Caki2 (cell line): ENCODE data around the gene AIMP2. TPM values are rescaled to one million over a fixed set of nuclear protein-coding genes. Genes with fewer than 3 reads are reported as not detected.

Experiments
- DNase-seq: peaks from one replicate; pipeline ENCODE4 v3.0.0-alpha.2; 2015; ENCODE audit warnings: low read depth
- in situ Hi-C: cut with HindIII; loops from 2 replicates; pipeline ENCODE4 v1.10.0; 2016; ENCODE audit warnings: low sequenced_read_pairs, low pct_unique_long_range_greater_than_20kb, mixed read lengths
- total RNA-seq: library from RNA; depleted of rRNA; stranded (reverse); fragments of >200 nt; shearing (Covaris generic); gene quantifications from 2 replicates; pipeline ENCODE4 v1.2.3, GENCODE V29; 2014; ENCODE audit warnings: low replicate concordance; rRNA removed

Gene AIMP2
- total RNA-seq, 1 experiment from 2014 or later: 138 TPM

DNA sequence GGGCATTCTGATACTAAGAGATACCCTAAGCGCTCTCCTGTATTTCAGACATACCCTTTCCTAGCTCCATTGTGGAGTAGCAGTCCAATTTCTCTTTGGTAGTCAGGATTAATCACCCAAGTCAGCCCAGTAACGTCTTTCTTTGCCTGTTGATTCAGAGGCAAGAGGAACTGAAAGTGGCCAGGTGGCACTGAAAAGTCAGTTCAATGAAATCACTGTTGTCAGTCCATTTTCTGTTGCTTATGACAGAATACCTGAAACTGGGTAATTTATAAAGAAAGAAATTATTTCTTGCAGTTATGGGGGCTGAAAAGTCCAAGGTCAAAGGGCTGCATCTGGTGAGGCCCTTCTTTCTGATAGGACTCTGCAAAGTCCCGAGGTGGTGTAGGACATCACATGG lies 62.3 kb downstream of the AIMP2 start:
- in situ Hi-C loops: no loop called here
- DNase-seq: no peak

Other genes with a start within 250 kb of the AIMP2 start
- 26.8 and 29.0 TPM in 2 replicates for gene RNF216, start 227.6 kb upstream of the AIMP2 start, total RNA-seq
- gene OCM, start 128.5 kb upstream of the AIMP2 start, total RNA-seq: not detected in 2 replicates
- gene CCZ1, start 110.5 kb upstream of the AIMP2 start, total RNA-seq: 69.8 and 109 TPM in 2 replicates
- not detected in 2 replicates for gene RSPH10B, start 38.6 kb upstream of the AIMP2 start, total RNA-seq
- 23.9 and 25.2 TPM in 2 replicates for gene PMS2, start 223 bp upstream of the AIMP2 start, total RNA-seq
- not detected in 2 replicates for gene ANKRD61, start 22.1 kb downstream of the AIMP2 start, total RNA-seq
- gene EIF2AK1, start 49.9 kb downstream of the AIMP2 start, total RNA-seq: 150 and 200 TPM in 2 replicates
- 7.0 and 15.3 TPM in 2 replicates for gene USP42, start 95.7 kb downstream of the AIMP2 start, total RNA-seq